ENCODE results near the gene PYGO2.
"Not testable (repeated sequence)": the region's sequence is repeated elsewhere in the genome, so short reads cannot be mapped to it uniquely, and the experiment has no call there.

Gene PYGO2

DNA sequence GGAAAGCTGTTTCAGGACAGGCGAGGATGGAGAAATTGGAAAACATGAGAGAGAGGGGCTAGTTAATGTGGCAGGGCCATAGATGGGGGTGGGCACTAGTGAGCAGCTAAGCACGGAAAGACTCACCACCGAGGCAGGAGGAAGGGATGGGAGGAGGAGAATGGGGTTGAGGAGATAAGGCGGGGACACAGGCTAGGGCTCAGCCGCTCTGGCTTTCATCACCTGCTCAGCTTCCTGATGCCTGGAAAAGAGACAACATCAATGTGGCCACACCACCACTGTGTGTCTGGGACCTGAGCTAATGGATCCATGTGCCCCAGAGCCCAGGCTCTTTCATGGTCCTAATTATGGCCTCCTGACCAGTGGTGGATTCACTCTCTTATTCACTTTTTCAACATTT lies 52.6 kb downstream of the PYGO2 start:
- no peak for DNase-seq (ENCODE audit: low read depth)
- TF ChIP-seq POLR2A (IDR thresholded peaks at IDR 0.05; ENCODE audit: extremely low read depth, insufficient read length) = no peak
- TF ChIP-seq MYC (IDR thresholded peaks at IDR 0.05; ENCODE audit: low read depth, low read length) = no peak
- TF ChIP-seq, protein P1, sequence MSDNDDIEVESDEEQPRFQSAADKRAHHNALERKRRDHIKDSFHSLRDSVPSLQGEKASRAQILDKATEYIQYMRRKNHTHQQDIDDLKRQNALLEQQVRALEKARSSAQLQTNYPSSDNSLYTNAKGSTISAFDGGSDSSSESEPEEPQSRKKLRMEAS (IDR thresholded peaks at IDR 0.05; ENCODE audit: low read depth, low read length) = no peak
- TF ChIP-seq, protein P2, sequence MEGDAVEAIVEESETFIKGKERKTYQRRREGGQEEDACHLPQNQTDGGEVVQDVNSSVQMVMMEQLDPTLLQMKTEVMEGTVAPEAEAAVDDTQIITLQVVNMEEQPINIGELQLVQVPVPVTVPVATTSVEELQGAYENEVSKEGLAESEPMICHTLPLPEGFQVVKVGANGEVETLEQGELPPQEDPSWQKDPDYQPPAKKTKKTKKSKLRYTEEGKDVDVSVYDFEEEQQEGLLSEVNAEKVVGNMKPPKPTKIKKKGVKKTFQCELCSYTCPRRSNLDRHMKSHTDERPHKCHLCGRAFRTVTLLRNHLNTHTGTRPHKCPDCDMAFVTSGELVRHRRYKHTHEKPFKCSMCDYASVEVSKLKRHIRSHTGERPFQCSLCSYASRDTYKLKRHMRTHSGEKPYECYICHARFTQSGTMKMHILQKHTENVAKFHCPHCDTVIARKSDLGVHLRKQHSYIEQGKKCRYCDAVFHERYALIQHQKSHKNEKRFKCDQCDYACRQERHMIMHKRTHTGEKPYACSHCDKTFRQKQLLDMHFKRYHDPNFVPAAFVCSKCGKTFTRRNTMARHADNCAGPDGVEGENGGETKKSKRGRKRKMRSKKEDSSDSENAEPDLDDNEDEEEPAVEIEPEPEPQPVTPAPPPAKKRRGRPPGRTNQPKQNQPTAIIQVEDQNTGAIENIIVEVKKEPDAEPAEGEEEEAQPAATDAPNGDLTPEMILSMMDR (IDR thresholded peaks at IDR 0.05; ENCODE audit: low read depth, low read length) = no peak
- H3K4me3 ChIP-seq (ENCODE audit: low read depth, low read length) = no peak overlapping the region

DNA sequence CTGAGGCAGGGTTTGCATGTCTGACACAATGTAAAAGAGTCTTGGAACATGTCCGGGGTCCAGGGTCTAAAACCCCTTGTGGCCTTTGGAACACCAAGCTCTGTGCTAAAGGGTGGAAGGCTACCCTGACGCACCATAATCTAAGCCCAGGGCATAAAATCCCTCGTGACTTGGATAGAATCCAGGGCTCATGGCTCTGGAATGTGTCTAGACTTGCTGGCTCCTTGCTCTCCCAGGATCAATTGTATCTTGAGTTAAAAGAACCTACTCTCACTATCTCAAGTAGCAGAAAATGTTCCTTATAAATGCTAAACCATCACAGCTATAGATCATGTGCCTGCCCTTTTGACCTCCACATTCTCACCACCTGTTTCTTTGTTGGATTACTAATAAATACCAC lies 53.5 kb downstream of the PYGO2 start:
- H3K4me3 ChIP-seq (ENCODE audit: low read depth, low read length); DNase-seq (ENCODE audit: low read depth): not testable (repeated sequence)
